GM12875 (cell line): ENCODE data around the gene TMEM143.
A peak's percentile ranks its signal among the peaks of the same experiment; 100 is the strongest.

Experiments
- H3K4me3 ChIP-seq: one replicate; pipeline ENCODE4 v1.5.1; 2011; ENCODE audit warnings: low read depth, low read length, control low read depth
- TF ChIP-seq, protein P1 (sequence below): IDR thresholded peaks from 2 replicates; pipeline ENCODE4 v1.5.1; 2011; ENCODE audit warnings: low read depth, mild to moderate bottlenecking, control low read depth, inconsistent platforms, low read length, moderate library complexity, borderline replicate concordance; ENCODE audit not compliant: insufficient read depth

Gene TMEM143

DNA sequence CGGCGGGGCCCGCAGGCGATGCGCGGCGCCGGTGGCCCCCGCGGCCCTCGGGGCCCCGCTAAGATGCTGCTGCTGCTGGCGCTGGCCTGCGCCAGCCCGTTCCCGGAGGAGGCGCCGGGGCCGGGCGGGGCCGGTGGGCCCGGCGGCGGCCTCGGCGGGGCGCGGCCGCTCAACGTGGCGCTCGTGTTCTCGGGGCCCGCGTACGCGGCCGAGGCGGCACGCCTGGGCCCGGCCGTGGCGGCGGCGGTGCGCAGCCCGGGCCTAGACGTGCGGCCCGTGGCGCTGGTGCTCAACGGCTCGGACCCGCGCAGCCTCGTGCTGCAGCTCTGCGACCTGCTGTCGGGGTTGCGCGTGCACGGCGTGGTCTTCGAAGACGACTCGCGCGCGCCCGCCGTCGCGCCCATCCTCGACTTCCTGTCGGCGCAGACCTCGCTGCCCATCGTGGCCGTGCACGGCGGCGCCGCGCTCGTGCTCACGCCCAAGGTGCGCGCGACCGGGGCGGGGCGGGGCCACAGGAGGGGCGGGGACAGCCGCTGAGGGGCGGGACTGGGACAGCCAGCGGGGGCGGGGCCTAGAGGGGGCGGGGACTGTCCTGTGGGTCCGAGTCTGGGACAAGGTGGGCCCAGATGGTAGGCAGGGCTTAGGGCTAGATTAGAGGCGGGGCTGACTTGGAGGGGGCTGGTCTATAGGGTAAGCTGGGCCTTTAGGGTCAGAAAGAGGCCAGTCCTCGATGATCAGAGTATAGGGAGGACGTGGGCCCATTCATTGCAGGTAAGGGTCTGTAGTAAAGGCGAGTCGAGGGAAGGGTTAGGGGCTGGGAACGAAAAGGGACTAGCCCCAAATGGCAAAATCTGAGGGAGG, 34.9 kb upstream of the TMEM143 start:
- H3K4me3 ChIP-seq: peak overlapping the region; percentile 41
- TF ChIP-seq, protein P1, sequence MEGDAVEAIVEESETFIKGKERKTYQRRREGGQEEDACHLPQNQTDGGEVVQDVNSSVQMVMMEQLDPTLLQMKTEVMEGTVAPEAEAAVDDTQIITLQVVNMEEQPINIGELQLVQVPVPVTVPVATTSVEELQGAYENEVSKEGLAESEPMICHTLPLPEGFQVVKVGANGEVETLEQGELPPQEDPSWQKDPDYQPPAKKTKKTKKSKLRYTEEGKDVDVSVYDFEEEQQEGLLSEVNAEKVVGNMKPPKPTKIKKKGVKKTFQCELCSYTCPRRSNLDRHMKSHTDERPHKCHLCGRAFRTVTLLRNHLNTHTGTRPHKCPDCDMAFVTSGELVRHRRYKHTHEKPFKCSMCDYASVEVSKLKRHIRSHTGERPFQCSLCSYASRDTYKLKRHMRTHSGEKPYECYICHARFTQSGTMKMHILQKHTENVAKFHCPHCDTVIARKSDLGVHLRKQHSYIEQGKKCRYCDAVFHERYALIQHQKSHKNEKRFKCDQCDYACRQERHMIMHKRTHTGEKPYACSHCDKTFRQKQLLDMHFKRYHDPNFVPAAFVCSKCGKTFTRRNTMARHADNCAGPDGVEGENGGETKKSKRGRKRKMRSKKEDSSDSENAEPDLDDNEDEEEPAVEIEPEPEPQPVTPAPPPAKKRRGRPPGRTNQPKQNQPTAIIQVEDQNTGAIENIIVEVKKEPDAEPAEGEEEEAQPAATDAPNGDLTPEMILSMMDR: no peak

DNA sequence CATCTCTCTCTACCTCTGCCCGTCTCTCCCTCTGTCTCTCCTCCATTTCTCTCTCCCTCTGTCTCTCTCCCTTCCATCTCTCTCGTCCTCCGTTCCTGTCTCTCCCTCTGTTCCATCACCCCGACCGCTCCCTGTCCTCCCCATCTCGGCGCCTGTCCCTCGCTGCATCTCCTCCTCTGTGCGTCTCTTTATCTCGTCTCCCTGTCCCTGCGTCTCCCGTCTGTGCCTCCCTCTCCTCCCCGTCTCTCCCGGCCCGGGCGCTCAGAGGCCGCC, 34.3 kb upstream of the TMEM143 start:
- H3K4me3 ChIP-seq: peak overlapping the region; percentile 41
- TF ChIP-seq, protein P1: no peak

DNA sequence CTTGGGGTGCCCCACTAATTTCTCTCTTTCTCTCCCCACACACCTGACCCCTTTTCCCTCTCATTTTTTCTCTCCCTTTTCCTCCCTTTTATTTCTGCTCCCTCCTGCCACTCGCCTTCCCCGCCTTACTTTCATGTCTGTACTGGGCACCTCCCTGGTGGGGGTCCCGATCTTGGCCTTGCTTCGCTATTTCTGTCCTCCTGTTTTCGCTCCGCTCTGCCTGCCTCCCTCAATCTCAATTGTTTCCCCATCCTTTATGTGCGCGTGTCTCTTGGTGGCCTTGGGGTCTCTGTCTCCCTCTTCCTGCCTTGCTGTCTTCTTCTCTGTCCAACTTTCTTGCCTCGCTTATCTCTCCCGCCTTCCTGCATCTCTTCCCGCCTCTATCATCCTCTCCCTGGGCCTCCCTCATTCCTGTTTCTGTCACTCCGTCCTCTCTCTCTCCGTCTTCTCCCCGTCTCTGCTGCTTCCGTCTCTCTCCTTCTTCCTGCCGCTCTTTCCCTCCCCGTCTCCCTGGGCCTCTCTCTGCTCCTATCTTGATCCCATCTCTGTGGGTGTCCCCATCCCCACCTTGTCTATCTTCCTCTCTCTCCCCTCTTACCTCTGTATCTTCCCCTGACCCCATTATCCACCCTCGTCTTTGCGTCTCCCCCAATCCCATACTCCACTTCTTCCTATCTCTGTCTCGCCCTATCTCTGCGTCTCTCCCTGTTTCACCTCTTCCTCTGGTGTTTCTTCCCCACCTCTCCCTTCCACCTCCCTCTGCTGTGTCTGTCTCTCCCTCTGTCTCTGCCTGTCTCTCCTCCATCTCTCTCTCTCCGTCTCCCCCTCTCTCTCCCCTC, 33.7 kb upstream of the TMEM143 start:
- H3K4me3 ChIP-seq: peak overlapping the region; percentile 41
- TF ChIP-seq, protein P1: no peak

DNA sequence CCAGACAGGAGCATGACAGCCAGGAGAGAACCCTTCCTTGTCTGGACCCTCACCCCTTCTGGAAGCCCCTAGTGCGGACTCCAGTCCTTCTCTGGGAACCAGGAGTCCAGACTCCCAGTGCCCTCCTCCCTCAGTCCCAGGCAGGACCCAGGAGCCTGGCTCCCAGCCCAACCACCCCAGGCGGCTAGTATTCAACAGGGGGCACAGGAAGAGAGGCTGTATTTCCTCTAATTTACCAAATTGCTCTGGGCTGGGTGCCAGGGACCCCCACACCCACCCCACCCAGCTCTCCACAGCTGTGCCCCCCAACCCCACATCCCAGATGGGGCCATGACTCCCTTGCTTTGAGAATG, 33.1 kb upstream of the TMEM143 start:
- no peak overlapping the region for H3K4me3 ChIP-seq
- TF ChIP-seq, protein P1: no peak

DNA sequence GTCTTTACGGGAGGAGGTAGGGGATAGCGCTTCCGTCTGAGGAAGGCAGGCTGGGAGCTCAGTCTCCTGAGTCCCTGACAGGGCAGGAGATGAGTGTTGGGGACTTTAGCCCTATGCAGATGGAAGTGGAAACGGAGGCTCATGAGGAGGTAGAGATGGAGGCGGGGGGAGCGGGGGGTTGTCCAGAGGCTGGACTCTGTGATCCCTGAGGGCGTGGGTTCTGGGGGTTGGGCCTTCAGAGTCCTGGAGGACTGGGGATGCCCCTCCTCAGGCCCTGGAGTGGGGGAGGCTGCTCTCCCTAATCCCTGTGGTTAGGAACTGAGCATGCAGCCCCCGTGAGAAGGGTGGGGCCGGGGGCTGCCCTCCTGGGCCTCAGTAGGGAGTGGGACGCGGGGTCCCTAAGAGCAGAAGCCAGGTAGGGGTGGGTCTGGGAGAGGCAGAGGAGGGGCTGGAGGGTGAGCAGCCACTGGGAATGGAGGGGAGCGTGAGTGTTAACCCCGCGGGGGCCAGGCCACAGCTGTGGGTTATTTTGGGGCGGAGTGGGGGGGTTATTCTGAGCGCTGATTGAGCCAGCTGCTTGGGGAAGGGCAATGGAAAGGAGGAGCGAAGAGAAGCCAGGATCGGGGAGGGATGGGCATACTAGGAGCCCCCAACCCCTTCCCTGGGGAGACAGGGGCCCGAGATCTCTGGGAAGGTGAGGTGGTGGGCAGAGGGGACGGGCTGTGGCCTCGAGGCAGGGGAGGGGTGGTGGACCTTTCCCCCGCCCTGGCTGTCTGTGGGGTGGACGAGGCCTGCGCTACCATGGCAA, 32.5 kb upstream of the TMEM143 start:
- TF ChIP-seq, protein P1: no peak
- H3K4me3 ChIP-seq: no peak overlapping the region

DNA sequence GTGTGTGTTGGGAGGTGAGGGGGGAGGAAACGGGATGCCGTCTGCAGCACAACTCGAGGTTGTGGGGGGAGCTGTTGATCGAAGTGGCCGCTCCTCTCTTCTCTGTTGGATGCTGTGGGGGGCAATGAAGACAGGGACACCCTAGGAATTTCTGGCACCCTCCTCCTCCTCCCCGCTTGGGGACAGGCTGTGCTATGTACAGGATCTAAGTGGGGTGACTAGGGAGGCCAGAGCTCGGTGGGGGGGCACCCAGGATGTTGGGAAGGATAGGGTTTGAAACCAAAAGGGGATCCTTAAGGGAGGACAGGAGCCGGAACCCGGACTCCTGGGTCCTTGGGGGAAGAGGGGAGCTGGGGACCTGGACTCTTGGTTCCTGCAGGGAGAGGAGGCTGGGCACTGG, 31.8 kb upstream of the TMEM143 start:
- TF ChIP-seq, protein P1: no peak

More for the DNA sequence above, 31.8 kb upstream of the TMEM143 start:
- no peak overlapping the region for H3K4me3 ChIP-seq
